H9 (cell line): ENCODE results near the gene HLA-F. TPM values are rescaled to one million over a fixed set of nuclear protein-coding genes. Genes with fewer than 3 reads are reported as not detected.
A peak's percentile ranks its signal among the peaks of the same experiment; 100 is the strongest.

Source experiments
- DNase-seq: peaks from one replicate; pipeline ENCODE4 v3.0.0-alpha.2; 2017
- H2AFZ ChIP-seq: one replicate; pipeline ENCODE4 v1.6.1; 2013; ENCODE audit warnings: mild to moderate bottlenecking, low read length, control low read depth, moderate library complexity
- H2AK5ac ChIP-seq: 2 replicates; pipeline ENCODE4 v1.6.1; 2013; ENCODE audit warnings: low read length, control low read depth, mixed read lengths; ENCODE audit not compliant: insufficient read length
- H2BK120ac ChIP-seq: one replicate; pipeline ENCODE4 v1.6.1; 2013; ENCODE audit warnings: low read depth, mild to moderate bottlenecking, low read length, control low read depth, inconsistent platforms; ENCODE audit not compliant: poor library complexity, severe bottlenecking
- H2BK12ac ChIP-seq: 2 replicates; pipeline ENCODE4 v1.6.1; 2013; ENCODE audit warnings: low read length, control low read depth, mixed read lengths, low read depth; ENCODE audit not compliant: insufficient read length
- H2BK15ac ChIP-seq: 2 replicates; pipeline ENCODE4 v1.6.1; 2013; ENCODE audit warnings: low read depth, low read length, control low read depth
- H2BK20ac ChIP-seq: one replicate; pipeline ENCODE4 v1.6.1; 2013; ENCODE audit warnings: low read depth, mild to moderate bottlenecking, low read length, control low read depth, inconsistent platforms; ENCODE audit not compliant: poor library complexity, severe bottlenecking
- H2BK5ac ChIP-seq: 2 replicates; pipeline ENCODE4 v1.6.1; 2013; ENCODE audit warnings: low read length, control low read depth, mixed read lengths; ENCODE audit not compliant: insufficient read length
- H3K14ac ChIP-seq: 2 replicates; pipeline ENCODE4 v1.6.1; 2013; ENCODE audit warnings: low read length, control low read depth; ENCODE audit not compliant: insufficient read depth
- H3K18ac ChIP-seq: 2 replicates; pipeline ENCODE4 v1.6.1; 2013; ENCODE audit warnings: low read depth, mild to moderate bottlenecking, mixed read lengths, low read length, control low read depth; ENCODE audit not compliant: insufficient read length
- H3K23ac ChIP-seq: 2 replicates; pipeline ENCODE4 v1.6.1; 2013; ENCODE audit warnings: low read length, control low read depth, mixed read lengths, low read depth; ENCODE audit not compliant: insufficient read length
- H3K23me2 ChIP-seq: 2 replicates; pipeline ENCODE4 v1.6.1; 2013; ENCODE audit warnings: low read depth, mild to moderate bottlenecking, mixed read lengths, low read length, control low read depth; ENCODE audit not compliant: insufficient read length, poor library complexity, severe bottlenecking
- H3K27ac ChIP-seq: 2 replicates; pipeline ENCODE4 v1.5.1; 2013; ENCODE audit warnings: low read length, control low read depth, mixed read lengths, low read depth; ENCODE audit not compliant: insufficient read length
- H3K27me3 ChIP-seq: 2 replicates; pipeline ENCODE4 v1.6.1; 2013; ENCODE audit warnings: low read length, control low read depth, inconsistent platforms; ENCODE audit not compliant: insufficient read depth
- H3K4ac ChIP-seq: 2 replicates; pipeline ENCODE4 v1.6.1; 2013; ENCODE audit warnings: low read depth, mild to moderate bottlenecking, control low read depth, inconsistent platforms, low read length, moderate library complexity
- H3K4me1 ChIP-seq: 2 replicates; pipeline ENCODE4 v1.6.1; 2013; ENCODE audit warnings: low read length, control low read depth, inconsistent platforms; ENCODE audit not compliant: insufficient read depth
- H3K4me2 ChIP-seq: 2 replicates; pipeline ENCODE4 v1.6.1; 2013; ENCODE audit warnings: low read length, control low read depth, mixed read lengths; ENCODE audit not compliant: insufficient read length, insufficient read depth
- H3K56ac ChIP-seq: 2 replicates; pipeline ENCODE4 v1.6.1; 2013; ENCODE audit warnings: low read depth, mild to moderate bottlenecking, mixed read lengths, low read length, control low read depth; ENCODE audit not compliant: insufficient read length
- H3K79me1 ChIP-seq: 2 replicates; pipeline ENCODE4 v1.6.1; 2013; ENCODE audit warnings: low read depth, mild to moderate bottlenecking, moderate library complexity, low read length, control low read depth, inconsistent platforms; ENCODE audit not compliant: insufficient read depth, poor library complexity, severe bottlenecking
- H3K79me2 ChIP-seq: 2 replicates; pipeline ENCODE4 v1.6.1; 2013; ENCODE audit warnings: low read length, control low read depth, inconsistent platforms; ENCODE audit not compliant: insufficient read depth
- H3K9ac ChIP-seq: 2 replicates; pipeline ENCODE4 v1.6.1; 2013; ENCODE audit warnings: low read length, control low read depth, mixed read lengths; ENCODE audit not compliant: insufficient read length; ENCODE audit errors: extremely low read depth
- H3K9me3 ChIP-seq: one replicate; pipeline ENCODE4 v1.6.1; 2013; ENCODE audit warnings: low read depth, low read length, inconsistent platforms; ENCODE audit not compliant: control insufficient read depth
- H3T11ph ChIP-seq: one replicate; pipeline ENCODE4 v1.6.1; 2013; ENCODE audit warnings: mild to moderate bottlenecking, low read length, control low read depth, inconsistent platforms
- H4K20me1 ChIP-seq: one replicate; pipeline ENCODE4 v1.6.1; 2013; ENCODE audit not compliant: control insufficient read depth, insufficient read length, insufficient read depth
- H4K5ac ChIP-seq: 2 replicates; pipeline ENCODE4 v1.6.1; 2013; ENCODE audit warnings: low read depth, mild to moderate bottlenecking, mixed read lengths, low read length, control low read depth; ENCODE audit not compliant: insufficient read length
- H4K8ac ChIP-seq: replicated peaks from 2 replicates; pipeline ENCODE4 v1.6.1; 2013; ENCODE audit warnings: low read length, control low read depth, mixed read lengths, low read depth; ENCODE audit not compliant: insufficient read length
- H4K91ac ChIP-seq: 2 replicates; pipeline ENCODE4 v1.6.1; 2013; ENCODE audit warnings: low read depth, mild to moderate bottlenecking, moderate library complexity, mixed read lengths, low read length, control low read depth; ENCODE audit not compliant: insufficient read length
- H3K27ac Mint-ChIP-seq, 3 experiments: 2 replicates in 2 of 3; 3 replicates in 1 of 3; pipeline ENCODE4 v1.8.0; 2020 to 2021; ENCODE audit warnings: mixed read lengths in 3 of 3, mild to moderate bottlenecking in 1 of 3, moderate library complexity in 1 of 3
- H3K27me3 Mint-ChIP-seq: 2 replicates; pipeline ENCODE4 v1.8.0; 2021; ENCODE audit warnings: low read depth, mild to moderate bottlenecking, moderate library complexity, mixed read lengths
- H3K36me3 Mint-ChIP-seq, 3 experiments: 2 replicates in 2 of 3; 3 replicates in 1 of 3; pipeline ENCODE4 v1.8.0; 2020 to 2021; ENCODE audit warnings: low read depth in 3 of 3, mixed read lengths in 3 of 3; ENCODE audit not compliant: insufficient read depth in 1 of 3
- H3K4me1 Mint-ChIP-seq, 2 experiments: 2 replicates each; pipeline ENCODE4 v1.8.0; 2020; ENCODE audit warnings: mixed read lengths in 2 of 2
- H3K4me3 Mint-ChIP-seq, 2 experiments: 2 replicates in 1 of 2; 3 replicates in 1 of 2; pipeline ENCODE4 v1.8.0; 2020 to 2021; ENCODE audit warnings: mild to moderate bottlenecking in 2 of 2, mixed read lengths in 2 of 2, moderate library complexity in 1 of 2
- H3K9me3 Mint-ChIP-seq, 2 experiments: 2 replicates in 1 of 2; 3 replicates in 1 of 2; pipeline ENCODE4 v1.8.0; 2020; ENCODE audit warnings: mild to moderate bottlenecking in 2 of 2, mixed read lengths in 2 of 2, moderate library complexity in 1 of 2
- CTCF ChIP-seq: fragments of 200-600 bp; sonication (generic); conservative IDR thresholded peaks from 3 replicates; pipeline ENCODE4 v1.8.0; 2021; ENCODE audit warnings: antibody characterized with exemption, mild to moderate bottlenecking
- WGBS: extraction: QIAGEN DNeasy Blood & Tissue Kit; methylation state at CpG from one replicate; pipeline ENCODE4 v1.1.7; 2013; ENCODE audit warnings: missing lambda C conversion rate, low lambda C conversion rate, mixed read lengths; ENCODE audit not compliant: insufficient read length; ENCODE audit errors: extremely low coverage; 5-methylcytosine and 5-hydroxymethylcytosine counted together
- total RNA-seq: library from RNA; stranded (reverse); gene quantifications from 2 replicates; pipeline ENCODE4 v1.2.1, GENCODE V29; 2021

Gene HLA-F
- total RNA-seq, 1 experiment from 2014 or later, result 7.4 TPM

DNA sequence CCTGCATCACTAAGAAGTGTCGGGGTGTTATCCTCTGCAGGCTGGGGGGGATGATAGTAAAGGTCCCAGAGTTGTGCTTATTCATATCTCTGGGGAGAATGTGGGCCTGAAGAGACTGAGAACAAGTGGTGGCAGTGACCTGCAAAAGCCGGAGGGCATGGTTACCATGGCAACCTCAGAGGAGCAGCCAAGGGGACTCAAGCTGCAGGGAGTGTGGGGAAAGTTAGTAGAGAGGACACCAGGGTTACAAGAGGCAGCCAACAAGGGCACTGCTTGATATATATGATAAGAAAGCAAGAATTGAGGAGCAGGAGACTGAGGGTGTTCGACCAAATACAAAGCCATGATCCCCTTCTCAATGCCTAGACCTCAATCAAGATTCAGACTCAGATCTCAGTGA is 46.1 kb downstream of the HLA-F start:
- Histone ChIP-seq H3K79me1 (no peaks in the 10 kb centered on the region), H3T11ph (no peak overlapping the region), H3K79me2 (no peaks in the 10 kb centered on the region), H3K23me2 (no peaks in the 10 kb centered on the region), H3K9ac (no peak overlapping the region), H2BK120ac (no peak overlapping the region), H3K14ac (no peak overlapping the region), H3K4me1 (no peaks in the 10 kb centered on the region), H2BK15ac (no peak overlapping the region), H2BK12ac (no peak overlapping the region), H3K56ac (no peak overlapping the region), H3K23ac (no peak overlapping the region), H2AK5ac (no peak overlapping the region), H3K18ac (no peak overlapping the region), H4K5ac (no peak overlapping the region), H3K27me3 (no peaks in the 10 kb centered on the region), H3K9me3 (no peaks in the 10 kb centered on the region), H4K8ac (no peak overlapping the region), H3K4me2 (no peak overlapping the region), H2BK20ac (no peak overlapping the region), H2BK5ac (no peak overlapping the region), H2AFZ (no peak overlapping the region), H3K27ac (no peak overlapping the region), H3K4ac (no peak overlapping the region), H4K20me1 (no peaks in the 10 kb centered on the region), H4K91ac (no peak overlapping the region)
- no peak for TF ChIP-seq CTCF
- WGBS, result no CpG with 5 or more reads among the region's 3 CpGs
- Mint-ChIP-seq H3K36me3 (no peaks in the 10 kb centered on the region), H3K27me3 (peaks cover 12% of the 10 kb centered on the region), H3K4me1 (peaks cover 4 to 7% of the 10 kb centered on the region in 2 experiments; a peak in 2 of 4 replicates), H3K4me3 (no peak overlapping the region; a peak in 1 of 5 replicates), H3K27ac (peak overlapping the region in 1 of 3 experiments; percentile 30; a peak in 2 of 7 replicates), H3K9me3 (peaks cover 0 to 2% of the 10 kb centered on the region in 2 experiments; a peak in 2 of 5 replicates)
- peak; percentile 29 for DNase-seq
